OCI-LY3 (cell line): ENCODE results near the gene KLHDC4.

ENCODE experiments used
- H2AFZ ChIP-seq: fragments of 200-600, 300-600 bp; shearing (Covaris generic); 2 replicates; pipeline ENCODE4 v1.6.0; 2014; ENCODE audit warnings: antibody characterized with exemption, low read depth, low read length
- H3K27ac ChIP-seq: fragments of 200-600, 300-600 bp; sonication (generic); 2 replicates; pipeline ENCODE4 v1.5.1; 2014; ENCODE audit warnings: mild to moderate bottlenecking, low read length, moderate library complexity, mixed read lengths
- H3K27me3 ChIP-seq: fragments of 200-600, 300-600 bp; sonication (generic); 2 replicates; pipeline ENCODE4 v1.6.1; 2014; ENCODE audit warnings: low read depth, low read length, mixed read lengths
- H3K36me3 ChIP-seq: fragments of 200-600, 300-600 bp; sonication (generic); replicated peaks from 2 replicates; pipeline ENCODE3; 2014; ENCODE audit warnings: low read depth, low read length, mixed read lengths
- H3K4me1 ChIP-seq: fragments of 300-600, 200-600 bp; sonication (generic); 2 replicates; pipeline ENCODE4 v1.6.1; 2014; ENCODE audit warnings: low read length, mixed read lengths
- H3K4me2 ChIP-seq: fragments of 200-600, 300-600 bp; sonication (generic); 2 replicates; pipeline ENCODE4 v1.6.1; 2014; ENCODE audit warnings: low read length, mixed read lengths
- H3K4me3 ChIP-seq: fragments of 300-600, 200-600 bp; sonication (generic); 2 replicates; pipeline ENCODE4 v1.5.1; 2014; ENCODE audit warnings: antibody characterized with exemption, mild to moderate bottlenecking, low read length, moderate library complexity
- H3K79me2 ChIP-seq: fragments of 300-600, 200-600 bp; shearing (Covaris generic); 2 replicates; pipeline ENCODE4 v1.6.1; 2014; ENCODE audit warnings: mild to moderate bottlenecking, low read length, mixed read lengths
- H3K9ac ChIP-seq: fragments of 300-600, 200-600 bp; shearing (Covaris generic); 2 replicates; pipeline ENCODE4 v1.6.0; 2014; ENCODE audit warnings: mild to moderate bottlenecking, low read length, moderate library complexity
- H3K9me3 ChIP-seq: fragments of 200-600, 300-600 bp; shearing (Covaris generic); 2 replicates; pipeline ENCODE4 v1.6.1; 2014; ENCODE audit warnings: low read length, mixed read lengths; ENCODE audit not compliant: insufficient read depth
- H4K20me1 ChIP-seq: fragments of 200-600, 300-600 bp; sonication (generic); 2 replicates; pipeline ENCODE4 v1.6.1; 2016; ENCODE audit warnings: low read length, mixed read lengths; ENCODE audit not compliant: insufficient read depth
- EZH2phosphoT487 ChIP-seq: fragments of 200-600 bp; shearing (Covaris generic); IDR thresholded peaks from 2 replicates; pipeline ENCODE4 v1.6.1; 2018; ENCODE audit warnings: antibody characterized with exemption, mixed run types, low read depth
- TF ChIP-seq, protein P1 (sequence below): fragments of 200-600, 300-600 bp; sonication (generic); IDR thresholded peaks from 2 replicates; pipeline ENCODE4 v1.5.1; 2014; ENCODE audit warnings: antibody characterized with exemption, low read length, low read depth

KLHDC4 gene

DNA sequence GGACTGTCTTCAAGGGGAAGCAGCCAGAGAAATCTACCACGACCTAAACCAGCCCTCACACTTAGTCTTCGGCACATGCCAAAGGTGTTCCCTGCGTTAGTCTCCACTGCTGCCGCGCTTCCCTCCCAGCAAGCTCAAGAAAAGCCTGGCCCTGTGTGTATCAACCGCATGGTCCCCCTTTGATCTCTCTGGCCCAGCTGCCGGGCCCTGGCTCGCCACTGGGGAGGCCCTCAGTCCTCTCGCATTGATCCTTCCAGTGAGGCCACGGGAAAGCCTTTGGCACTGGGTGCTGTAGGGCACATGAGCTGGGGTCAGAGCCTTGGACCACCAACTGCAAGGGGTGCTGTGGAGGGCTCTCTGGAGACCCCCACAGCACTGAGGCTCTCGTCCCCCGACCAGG lies 29.6 kb upstream of the KLHDC4 start:
- no peak overlapping the region for H2AFZ ChIP-seq
- H3K36me3 ChIP-seq: no peaks in the 10 kb centered on the region
- H3K4me2 ChIP-seq: no peak overlapping the region
- H3K9ac ChIP-seq: no peak overlapping the region
- no peaks in the 10 kb centered on the region for H4K20me1 ChIP-seq
- no peaks in the 10 kb centered on the region; the same call in 1 of the 2 replicates for H3K27me3 ChIP-seq
- H3K4me1 ChIP-seq: no peaks in the 10 kb centered on the region
- no peak for TF ChIP-seq EZH2phosphoT487
- TF ChIP-seq, protein P1, sequence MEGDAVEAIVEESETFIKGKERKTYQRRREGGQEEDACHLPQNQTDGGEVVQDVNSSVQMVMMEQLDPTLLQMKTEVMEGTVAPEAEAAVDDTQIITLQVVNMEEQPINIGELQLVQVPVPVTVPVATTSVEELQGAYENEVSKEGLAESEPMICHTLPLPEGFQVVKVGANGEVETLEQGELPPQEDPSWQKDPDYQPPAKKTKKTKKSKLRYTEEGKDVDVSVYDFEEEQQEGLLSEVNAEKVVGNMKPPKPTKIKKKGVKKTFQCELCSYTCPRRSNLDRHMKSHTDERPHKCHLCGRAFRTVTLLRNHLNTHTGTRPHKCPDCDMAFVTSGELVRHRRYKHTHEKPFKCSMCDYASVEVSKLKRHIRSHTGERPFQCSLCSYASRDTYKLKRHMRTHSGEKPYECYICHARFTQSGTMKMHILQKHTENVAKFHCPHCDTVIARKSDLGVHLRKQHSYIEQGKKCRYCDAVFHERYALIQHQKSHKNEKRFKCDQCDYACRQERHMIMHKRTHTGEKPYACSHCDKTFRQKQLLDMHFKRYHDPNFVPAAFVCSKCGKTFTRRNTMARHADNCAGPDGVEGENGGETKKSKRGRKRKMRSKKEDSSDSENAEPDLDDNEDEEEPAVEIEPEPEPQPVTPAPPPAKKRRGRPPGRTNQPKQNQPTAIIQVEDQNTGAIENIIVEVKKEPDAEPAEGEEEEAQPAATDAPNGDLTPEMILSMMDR: no peak
- H3K27ac ChIP-seq: no peak overlapping the region
- H3K9me3 ChIP-seq: no peaks in the 10 kb centered on the region
- no peak overlapping the region for H3K4me3 ChIP-seq
- no peaks in the 10 kb centered on the region for H3K79me2 ChIP-seq

DNA sequence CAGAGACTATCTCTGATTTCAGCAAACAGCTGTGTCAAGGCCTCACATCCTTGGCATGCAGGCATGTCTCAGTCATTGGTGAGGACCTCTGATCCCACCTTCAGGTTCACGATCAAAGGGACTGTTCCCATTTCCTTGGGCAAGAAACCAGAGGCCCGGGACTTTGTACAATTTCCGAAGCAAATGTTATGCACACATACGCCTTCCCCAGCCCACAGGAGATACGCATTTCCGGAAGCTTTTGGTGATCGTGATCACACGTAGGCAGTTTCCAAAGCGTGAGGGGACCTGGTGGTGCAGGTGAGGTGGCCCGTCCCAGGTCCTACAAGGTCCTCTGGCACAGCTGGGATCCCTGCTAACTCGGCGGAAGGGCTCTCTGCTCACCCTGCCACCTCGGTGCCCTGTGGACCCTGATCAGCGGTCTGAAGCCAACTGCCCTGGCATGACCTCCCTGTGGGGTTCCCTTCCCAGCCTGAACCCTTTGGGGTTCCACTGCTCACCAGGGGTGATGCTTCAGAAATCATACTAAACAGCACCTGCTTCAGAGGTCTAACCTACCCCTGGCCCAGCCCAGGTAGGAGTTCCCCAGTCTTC lies 28.8 kb upstream of the KLHDC4 start:
- Histone ChIP-seq H3K27ac (no peak overlapping the region), H3K4me1 (no peaks in the 10 kb centered on the region), H2AFZ (no peak overlapping the region), H4K20me1 (no peaks in the 10 kb centered on the region), H3K27me3 (no peaks in the 10 kb centered on the region; the same call in 1 of the 2 replicates), H3K36me3 (no peaks in the 10 kb centered on the region), H3K9ac (no peak overlapping the region), H3K4me3 (no peak overlapping the region), H3K9me3 (no peaks in the 10 kb centered on the region), H3K4me2 (no peak overlapping the region), H3K79me2 (no peaks in the 10 kb centered on the region)
- TF ChIP-seq EZH2phosphoT487: no peak
- TF ChIP-seq, protein P1: no peak

- TF ChIP-seq, protein P1: no peak
- no peak for TF ChIP-seq EZH2phosphoT487
- Histone ChIP-seq H3K4me1 (no peaks in the 10 kb centered on the region), H4K20me1 (no peaks in the 10 kb centered on the region), H3K27ac (no peak overlapping the region), H3K4me2 (no peak overlapping the region), H2AFZ (no peak overlapping the region), H3K27me3 (no peaks in the 10 kb centered on the region; the same call in 1 of the 2 replicates), H3K79me2 (no peaks in the 10 kb centered on the region), H3K9ac (no peak overlapping the region), H3K9me3 (no peaks in the 10 kb centered on the region), H3K4me3 (no peak overlapping the region), H3K36me3 (no peaks in the 10 kb centered on the region)
Observed at GRCh38 chr16:87792205-87792565, 26.4 kb upstream of the KLHDC4 start.

DNA sequence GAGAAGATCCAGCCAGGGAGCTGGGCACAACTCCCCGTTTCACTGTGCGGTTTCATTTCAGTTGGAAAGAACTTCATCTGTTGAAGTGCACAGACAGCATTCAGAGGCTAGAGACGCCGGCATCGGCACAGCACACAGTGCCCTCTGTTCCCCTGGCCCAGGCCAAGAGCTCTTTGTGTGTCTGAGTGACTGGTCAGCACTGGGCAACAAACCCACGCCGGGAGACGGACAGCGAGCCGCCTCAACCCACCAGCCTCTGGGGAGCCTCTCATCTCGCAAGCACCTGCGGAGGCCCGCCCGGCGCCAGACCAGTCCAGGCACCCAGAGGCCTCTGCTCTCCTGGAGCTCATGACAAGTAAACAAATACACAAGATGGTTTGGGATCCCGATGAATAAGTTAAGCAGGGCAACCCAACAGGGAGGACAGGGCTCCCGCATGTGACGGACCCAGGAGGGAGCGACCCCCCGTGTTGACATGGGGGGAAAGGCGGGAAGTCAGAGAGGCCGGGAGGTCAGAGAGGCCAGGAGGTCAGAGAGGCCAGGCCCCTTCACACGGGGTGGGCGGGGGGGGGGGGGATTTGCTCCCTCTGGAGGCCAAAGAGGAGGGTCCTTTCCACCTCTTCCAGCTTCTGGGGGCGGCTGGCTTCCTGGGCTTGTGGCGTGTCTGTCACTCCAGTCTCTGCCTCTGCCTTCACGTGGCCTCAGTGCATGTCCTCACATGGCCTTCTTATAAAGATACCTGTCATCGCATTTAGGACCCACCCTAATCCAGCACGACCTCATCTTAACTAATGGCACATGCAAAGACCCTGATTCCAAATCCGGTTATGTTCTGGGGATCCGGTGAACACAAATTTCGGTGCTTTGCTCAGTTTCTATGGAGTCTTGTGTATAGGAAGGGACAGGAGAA lies 25.8 kb upstream of the KLHDC4 start:
- Histone ChIP-seq H2AFZ (no peak overlapping the region), H3K79me2 (no peaks in the 10 kb centered on the region), H3K4me2 (no peak overlapping the region)

More for the DNA sequence above, 25.8 kb upstream of the KLHDC4 start:
- Histone ChIP-seq H3K4me3 (no peak overlapping the region), H3K9ac (no peak overlapping the region), H3K9me3 (no peaks in the 10 kb centered on the region), H4K20me1 (no peaks in the 10 kb centered on the region), H3K4me1 (no peaks in the 10 kb centered on the region), H3K36me3 (no peaks in the 10 kb centered on the region), H3K27me3 (no peaks in the 10 kb centered on the region; the same call in 1 of the 2 replicates), H3K27ac (no peak overlapping the region)
- TF ChIP-seq EZH2phosphoT487: no peak
- TF ChIP-seq, protein P1: no peak
